ENCODE results near the gene RPS6KA3.
A peak's percentile ranks its signal among the peaks of the same experiment; 100 is the strongest.

Gene RPS6KA3

DNA sequence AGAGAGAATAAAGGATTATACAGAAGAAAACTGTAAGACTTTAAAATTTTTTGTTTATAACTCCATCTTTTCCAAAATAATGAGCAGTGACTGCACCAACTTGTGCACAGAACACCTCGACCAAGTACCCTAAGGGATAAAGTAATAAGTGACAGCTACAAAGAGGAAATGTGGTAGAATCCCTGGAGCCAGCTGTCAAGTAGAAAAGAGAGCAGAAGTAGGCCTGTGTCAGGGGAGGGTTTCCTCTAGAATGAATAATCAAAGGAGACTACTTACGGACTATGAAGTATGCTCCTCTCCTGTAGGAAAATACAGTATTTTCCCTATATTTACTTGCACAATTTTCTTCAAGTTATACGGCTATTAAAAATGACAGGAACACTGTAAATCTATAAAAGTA lies 126.3 kb downstream of the RPS6KA3 start:
- H3K79me2 ChIP-seq (ENCODE audit: low read length), result peaks cover 54% of the 10 kb centered on the region

DNA sequence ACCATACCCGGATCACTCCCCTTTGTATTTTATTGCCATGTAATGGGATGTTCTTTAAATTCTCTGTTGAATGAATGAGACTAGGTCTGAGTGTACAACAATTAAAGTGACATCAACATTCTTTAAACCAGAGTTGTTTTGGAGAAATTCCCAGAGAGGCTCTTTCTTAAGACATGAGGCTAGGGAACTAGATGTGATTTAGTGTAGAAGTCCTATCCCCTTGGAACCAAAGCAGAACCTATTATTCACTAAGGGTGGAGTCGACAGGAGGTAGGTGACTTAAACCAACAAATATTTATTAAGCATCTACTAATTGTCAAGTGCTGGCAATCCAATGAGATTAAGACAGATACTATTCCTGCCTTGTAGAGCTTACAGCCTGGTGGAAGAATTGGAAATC lies 126.7 kb downstream of the RPS6KA3 start:
- H3K9ac ChIP-seq (ENCODE audit: low read length), result peak overlapping the region; percentile 87
- H3K27ac ChIP-seq (ENCODE audit: low read length), result no peak overlapping the region
- peaks cover 18% of the 10 kb centered on the region for H4K20me1 ChIP-seq (ENCODE audit: insufficient read depth, low read length)
- peaks cover 27% of the 10 kb centered on the region for H3K36me3 ChIP-seq (replicated peaks; ENCODE audit: low read depth, low read length)
- peak overlapping the region; percentile 71 for H3K4me2 ChIP-seq (ENCODE audit: low read length)
- H3K79me2 ChIP-seq (ENCODE audit: low read length), result peaks cover 56% of the 10 kb centered on the region
- H3K4me1 ChIP-seq (ENCODE audit: low read length), result peaks cover 19% of the 10 kb centered on the region
- no peak overlapping the region for H2AFZ ChIP-seq (ENCODE audit: low read depth, low read length)
- H3K4me3 ChIP-seq (ENCODE audit: low read length), result peak overlapping the region; percentile 93
- TF ChIP-seq EZH2phosphoT487 (IDR thresholded peaks at IDR 0.05; ENCODE audit: low read depth), result no peak
- TF ChIP-seq, protein P1, sequence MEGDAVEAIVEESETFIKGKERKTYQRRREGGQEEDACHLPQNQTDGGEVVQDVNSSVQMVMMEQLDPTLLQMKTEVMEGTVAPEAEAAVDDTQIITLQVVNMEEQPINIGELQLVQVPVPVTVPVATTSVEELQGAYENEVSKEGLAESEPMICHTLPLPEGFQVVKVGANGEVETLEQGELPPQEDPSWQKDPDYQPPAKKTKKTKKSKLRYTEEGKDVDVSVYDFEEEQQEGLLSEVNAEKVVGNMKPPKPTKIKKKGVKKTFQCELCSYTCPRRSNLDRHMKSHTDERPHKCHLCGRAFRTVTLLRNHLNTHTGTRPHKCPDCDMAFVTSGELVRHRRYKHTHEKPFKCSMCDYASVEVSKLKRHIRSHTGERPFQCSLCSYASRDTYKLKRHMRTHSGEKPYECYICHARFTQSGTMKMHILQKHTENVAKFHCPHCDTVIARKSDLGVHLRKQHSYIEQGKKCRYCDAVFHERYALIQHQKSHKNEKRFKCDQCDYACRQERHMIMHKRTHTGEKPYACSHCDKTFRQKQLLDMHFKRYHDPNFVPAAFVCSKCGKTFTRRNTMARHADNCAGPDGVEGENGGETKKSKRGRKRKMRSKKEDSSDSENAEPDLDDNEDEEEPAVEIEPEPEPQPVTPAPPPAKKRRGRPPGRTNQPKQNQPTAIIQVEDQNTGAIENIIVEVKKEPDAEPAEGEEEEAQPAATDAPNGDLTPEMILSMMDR (IDR thresholded peaks at IDR 0.05; ENCODE audit: low read depth, low read length), result no peak
- no peaks in the 10 kb centered on the region for H3K9me3 ChIP-seq (ENCODE audit: insufficient read depth, low read length)
- H3K27me3 ChIP-seq (ENCODE audit: low read depth, low read length), result no peaks in the 10 kb centered on the region

More for the DNA sequence above, 126.3 kb downstream of the RPS6KA3 start:
- H3K4me2 ChIP-seq (ENCODE audit: low read length), result peak overlapping the region; percentile 71
- no peak overlapping the region for H2AFZ ChIP-seq (ENCODE audit: low read depth, low read length)
- peak overlapping the region; percentile 87 for H3K9ac ChIP-seq (ENCODE audit: low read length)
- TF ChIP-seq, protein P1 (IDR thresholded peaks at IDR 0.05; ENCODE audit: low read depth, low read length), result no peak
- no peak for TF ChIP-seq EZH2phosphoT487 (IDR thresholded peaks at IDR 0.05; ENCODE audit: low read depth)
- H3K27me3 ChIP-seq (ENCODE audit: low read depth, low read length), result no peaks in the 10 kb centered on the region
- peaks cover 23% of the 10 kb centered on the region for H3K36me3 ChIP-seq (replicated peaks; ENCODE audit: low read depth, low read length)
- peaks cover 18% of the 10 kb centered on the region for H4K20me1 ChIP-seq (ENCODE audit: insufficient read depth, low read length)
- peaks cover 19% of the 10 kb centered on the region for H3K4me1 ChIP-seq (ENCODE audit: low read length)
- no peaks in the 10 kb centered on the region for H3K9me3 ChIP-seq (ENCODE audit: insufficient read depth, low read length)
- H3K4me3 ChIP-seq (ENCODE audit: low read length), result peak overlapping the region; percentile 93
- H3K27ac ChIP-seq (ENCODE audit: low read length), result no peak overlapping the region

DNA sequence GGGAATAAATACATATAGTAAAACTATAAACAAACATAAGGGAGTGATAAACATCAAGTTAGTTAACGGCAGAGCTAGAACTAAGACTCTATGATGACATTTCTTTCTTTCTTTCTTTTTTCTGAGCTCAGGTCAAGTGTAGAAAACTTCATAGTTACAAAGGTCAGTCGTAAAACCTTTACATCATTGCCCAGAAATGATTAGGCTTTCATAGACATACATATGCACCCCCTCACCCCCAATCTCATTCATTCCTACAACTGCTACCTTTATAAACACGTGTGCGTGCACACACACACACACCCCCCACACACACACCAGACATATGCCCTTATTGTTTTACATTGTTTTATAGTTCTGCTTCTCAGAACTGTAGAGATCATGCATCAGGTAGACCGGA lies 130.8 kb downstream of the RPS6KA3 start:
- H3K36me3 ChIP-seq (replicated peaks; ENCODE audit: low read depth, low read length), result peaks cover 46% of the 10 kb centered on the region
- TF ChIP-seq EZH2phosphoT487 (IDR thresholded peaks at IDR 0.05; ENCODE audit: low read depth), result no peak
- TF ChIP-seq, protein P1 (IDR thresholded peaks at IDR 0.05; ENCODE audit: low read depth, low read length), result no peak
- peaks cover 33% of the 10 kb centered on the region for H4K20me1 ChIP-seq (ENCODE audit: insufficient read depth, low read length)

DNA sequence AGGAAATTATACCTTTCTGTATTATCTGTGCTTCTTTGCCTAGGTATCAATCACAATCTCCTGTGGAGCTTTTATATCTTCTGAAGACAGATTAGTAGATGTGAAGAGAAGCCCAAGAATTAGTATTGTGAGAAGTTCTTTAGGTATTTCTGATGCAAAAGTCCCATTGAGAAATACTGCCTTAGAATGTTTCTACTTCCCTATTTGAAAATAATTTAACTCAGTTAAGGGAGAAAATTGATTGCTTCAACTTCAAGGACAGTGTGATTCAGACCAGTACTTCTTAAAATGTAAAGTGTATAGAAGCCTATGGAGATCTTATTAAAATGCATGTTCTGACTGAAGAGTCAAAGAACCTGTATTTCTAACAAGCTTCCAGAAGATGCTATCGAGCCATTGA lies 134.0 kb downstream of the RPS6KA3 start:
- Histone ChIP-seq H4K20me1 (ENCODE audit: insufficient read depth, low read length) (peaks cover 14% of the 10 kb centered on the region), H3K27ac (ENCODE audit: low read length) (peak overlapping the region; percentile 56), H3K36me3 (replicated peaks; ENCODE audit: low read depth, low read length) (peaks cover 42% of the 10 kb centered on the region)

More for the DNA sequence above, 130.8 kb downstream of the RPS6KA3 start:
- Histone ChIP-seq H2AFZ (ENCODE audit: low read depth, low read length) (no peak overlapping the region), H3K27ac (ENCODE audit: low read length) (no peak overlapping the region), H3K4me3 (ENCODE audit: low read length) (no peak overlapping the region), H3K9ac (ENCODE audit: low read length) (no peak overlapping the region), H3K4me1 (ENCODE audit: low read length) (peaks cover 32% of the 10 kb centered on the region), H3K27me3 (ENCODE audit: low read depth, low read length) (no peaks in the 10 kb centered on the region), H3K9me3 (ENCODE audit: insufficient read depth, low read length) (no peaks in the 10 kb centered on the region), H3K4me2 (ENCODE audit: low read length) (no peak overlapping the region), H3K79me2 (ENCODE audit: low read length) (peaks cover 57% of the 10 kb centered on the region)

More for the DNA sequence above, 134.0 kb downstream of the RPS6KA3 start:
- H3K79me2 ChIP-seq (ENCODE audit: low read length), result peaks cover 27% of the 10 kb centered on the region
- H3K4me2 ChIP-seq (ENCODE audit: low read length), result peak overlapping the region; percentile 33; the same call in 1 of the 2 replicates
- H3K4me1 ChIP-seq (ENCODE audit: low read length), result peaks cover 18% of the 10 kb centered on the region
- no peak overlapping the region for H3K4me3 ChIP-seq (ENCODE audit: low read length)
- no peaks in the 10 kb centered on the region for H3K27me3 ChIP-seq (ENCODE audit: low read depth, low read length)
- TF ChIP-seq, protein P1 (IDR thresholded peaks at IDR 0.05; ENCODE audit: low read depth, low read length), result no peak
- TF ChIP-seq EZH2phosphoT487 (IDR thresholded peaks at IDR 0.05; ENCODE audit: low read depth), result no peak
- H3K9me3 ChIP-seq (ENCODE audit: insufficient read depth, low read length), result no peaks in the 10 kb centered on the region
- no peak overlapping the region for H2AFZ ChIP-seq (ENCODE audit: low read depth, low read length)
- no peak overlapping the region for H3K9ac ChIP-seq (ENCODE audit: low read length)

Measured in OCI-LY3 (cell line).